ENCODE results near the gene HNRNPA1L2.

GRCh38 chr13:52677823-52678222 is 35.6 kb downstream of the HNRNPA1L2 start:
- TF ChIP-seq CTCF (conservative IDR thresholded peaks at IDR 0.05) (no peak), ZFX (IDR thresholded peaks at IDR 0.05) (no peak)

All from C4-2B (cell line).